ENCODE results near the gene COL23A1. TPM values are rescaled to one million over a fixed set of nuclear protein-coding genes. Genes with fewer than 3 reads are reported as not detected.

Gene COL23A1
- total RNA-seq, 4 donors from 2014 or later, result 2.5 to 3.4 (median 3.0) TPM

GRCh38 chr5:178350361-178351220 is 239.6 kb downstream of the COL23A1 start:
- TF ChIP-seq CTCF (IDR thresholded peaks at IDR 0.05), result no peak
- TF ChIP-seq POLR2A (IDR thresholded peaks at IDR 0.05), result no peak
- intact Hi-C loops (cut with DNase I; ENCODE audit: low total_unique reads), result no loop called here
- WGBS, 2 donors, result 67 to 69% methylated on average over 27 of the region's 28 CpGs
- no peak for DNase-seq (ENCODE audit: low spot score in 2 of 2)
- H3K4me3 ChIP-seq (ENCODE audit: low read depth, poor library complexity, severe bottlenecking), result no peak overlapping the region

GRCh38 chr5:178349625-178350353 is 240.4 kb downstream of the COL23A1 start:
- TF ChIP-seq POLR2A (IDR thresholded peaks at IDR 0.05), result no peak
- no peak for TF ChIP-seq CTCF (IDR thresholded peaks at IDR 0.05)
- intact Hi-C loops (cut with DNase I; ENCODE audit: low total_unique reads), result no loop called here
- 95% methylated on average over 8 of the region's 8 CpGs for WGBS, 2 donors
- no peak overlapping the region for H3K4me3 ChIP-seq (ENCODE audit: low read depth, poor library complexity, severe bottlenecking)
- DNase-seq (ENCODE audit: low spot score in 2 of 2), result no peak

GRCh38 chr5:178349075-178349511 is 241.1 kb downstream of the COL23A1 start:
- intact Hi-C loops (cut with DNase I; ENCODE audit: low total_unique reads), result no loop called here
- no peak overlapping the region for H3K4me3 ChIP-seq (ENCODE audit: low read depth, poor library complexity, severe bottlenecking)
- 80 to 86% methylated on average over 13 of the region's 13 CpGs for WGBS, 2 donors
- TF ChIP-seq POLR2A (IDR thresholded peaks at IDR 0.05) (no peak), CTCF (IDR thresholded peaks at IDR 0.05) (no peak)
- no peak for DNase-seq (ENCODE audit: low spot score in 2 of 2)

GRCh38 chr5:178348356-178349074 is 241.7 kb downstream of the COL23A1 start:
- intact Hi-C loops (cut with DNase I; ENCODE audit: low total_unique reads), result no loop called here
- no peak overlapping the region for H3K4me3 ChIP-seq (ENCODE audit: low read depth, poor library complexity, severe bottlenecking)
- WGBS, 2 donors, result 63 to 66% methylated on average over 15 of the region's 15 CpGs
- TF ChIP-seq POLR2A (IDR thresholded peaks at IDR 0.05), result no peak
- DNase-seq (ENCODE audit: low spot score in 2 of 2), result no peak

- no peak overlapping the region for H3K4me3 ChIP-seq (ENCODE audit: low read depth, poor library complexity, severe bottlenecking)
- intact Hi-C loops (cut with DNase I; ENCODE audit: low total_unique reads), result no loop called here
- DNase-seq (ENCODE audit: low spot score in 2 of 2), result no peak
- WGBS, 2 donors, result 75 to 80% methylated on average over 11 of the region's 11 CpGs
- TF ChIP-seq CTCF (IDR thresholded peaks at IDR 0.05) (no peak), POLR2A (IDR thresholded peaks at IDR 0.05) (no peak)
These were observed 242.2 kb downstream of the COL23A1 start for GRCh38 chr5:178347956-178348355.

All from lower leg skin (tissue), 4 donors.